K562 treated with DMSO at 1 percent for 48 hours (cell line): ENCODE measurements around the gene TNFSF15. TPM values are rescaled to one million over a fixed set of nuclear protein-coding genes. Genes with fewer than 3 reads are reported as not detected.

ENCODE experiments used
- total RNA-seq: library from RNA; unstranded; fragments of 300-600 nt; gene quantifications from 2 replicates; pipeline ENCODE4 v1.2.3, GENCODE V29; 2022; ENCODE audit warnings: low replicate concordance; ENCODE audit errors: extremely low read depth

TNFSF15 gene
- not detected in 2 replicates for total RNA-seq

GRCh38 chr9:114805670-114806525 is at the start of gene TNFSF15:
Gene TNFSF15, minus strand, starts transcription at chr9:114806039. Its CDS starts 27 bp downstream, at chr9:114806012.

Other genes with a start within 250 kb of the TNFSF15 start
- not detected in 2 replicates for gene ATP6V1G1, start 218.3 kb downstream of the TNFSF15 start, total RNA-seq
- gene TMEM268, start 194.7 kb downstream of the TNFSF15 start, total RNA-seq, result not detected in 2 replicates
- not detected in 2 replicates for gene TEX53, start 148.2 kb downstream of the TNFSF15 start, total RNA-seq
- gene TEX48, start 123.8 kb downstream of the TNFSF15 start, total RNA-seq, result not detected in 2 replicates
- gene TNFSF8, start 124.6 kb upstream of the TNFSF15 start, total RNA-seq, result not detected in 2 replicates